ENCODE measurements around the gene CFDP1. TPM values are rescaled to one million over a fixed set of nuclear protein-coding genes. Genes with fewer than 3 reads are reported as not detected.
A peak's percentile ranks its signal among the peaks of the same experiment; 100 is the strongest.

The CFDP1 gene
- total and polyA plus RNA-seq, 2 of the 13 experiments (the other 11 are each of a cell fraction or from before 2014, with no cell fraction given): 78.6 to 153 TPM

DNA sequence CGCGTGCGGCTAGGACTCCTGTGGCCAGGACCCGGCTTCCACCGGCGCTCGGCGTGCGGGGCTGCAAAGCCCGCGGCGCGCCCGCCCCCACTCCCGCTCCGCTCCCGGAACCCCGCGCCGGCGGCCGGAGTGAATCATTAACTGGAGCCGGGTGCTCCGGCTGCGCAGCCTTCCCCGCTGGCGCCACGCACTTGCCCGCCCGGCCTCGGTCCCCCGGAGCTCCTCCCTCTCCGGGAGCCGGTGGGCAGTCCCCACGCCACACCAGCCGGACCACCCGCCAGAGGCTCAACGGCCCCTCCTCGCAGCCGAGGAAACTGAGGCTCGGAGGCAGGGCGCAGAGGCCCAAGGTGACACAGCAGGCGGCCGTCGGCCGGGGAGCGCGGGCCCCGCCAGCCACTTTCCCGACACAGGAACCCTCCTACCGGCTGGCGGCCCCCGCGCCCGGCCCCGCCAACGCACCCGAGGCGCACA lies 182.5 kb downstream of the CFDP1 start (continued):
- TF ChIP-seq ZNF510 (CRISPR knock-in tag; IDR thresholded peaks at IDR 0.05; ENCODE audit: low read depth) (peak; percentile 51; the same call in 1 of the 2 replicates), FOSL1 (CRISPR knock-in tag; IDR thresholded peaks at IDR 0.05; ENCODE audit: borderline replicate concordance) (no peak), ZFAT (CRISPR knock-in tag; conservative IDR thresholded peaks at IDR 0.05) (no peak), ERF (CRISPR knock-in tag; IDR thresholded peaks at IDR 0.05) (0 out of 2 replicates have a peak, but pooled peaks have one; percentile 47), GFI1 (CRISPR knock-in tag; IDR thresholded peaks at IDR 0.05; ENCODE audit: borderline replicate concordance) (peak; percentile 26), ZNF530 (CRISPR knock-in tag; IDR thresholded peaks at IDR 0.05; ENCODE audit: low read depth) (no peak), CBFB (CRISPR knock-in tag; IDR thresholded peaks at IDR 0.05) (0 out of 2 replicates have a peak, but pooled peaks have one; percentile 20), ZSCAN12 (CRISPR knock-in tag; IDR thresholded peaks at IDR 0.05) (peak; percentile 40; the same call in 1 of the 2 replicates), MED8 (CRISPR knock-in tag; IDR thresholded peaks at IDR 0.05; ENCODE audit: insufficient replicate concordance) (peak; percentile 11), CREBL2 (CRISPR knock-in tag; IDR thresholded peaks at IDR 0.05; ENCODE audit: borderline replicate concordance) (no peak; the same call in 1 of the 2 replicates), ZNF292 (CRISPR knock-in tag; IDR thresholded peaks at IDR 0.05; ENCODE audit: borderline replicate concordance, low read depth) (no peak), SATB2 (CRISPR knock-in tag; IDR thresholded peaks at IDR 0.05) (peak; percentile 18; the same call in 1 of the 2 replicates), PHB2 (IDR thresholded peaks at IDR 0.05; ENCODE audit: partially characterized antibody) (no peak), HOXA9 (CRISPR knock-in tag; IDR thresholded peaks at IDR 0.05; ENCODE audit: borderline replicate concordance) (no peak), SKIL (CRISPR knock-in tag; IDR thresholded peaks at IDR 0.05; ENCODE audit: borderline replicate concordance) (no peak), ZNF546 (CRISPR knock-in tag; conservative IDR thresholded peaks at IDR 0.05) (peak; percentile 28; the same call in 1 of the 2 replicates), ZNF749 (CRISPR knock-in tag; IDR thresholded peaks at IDR 0.05; ENCODE audit: borderline replicate concordance) (no peak; the same call in 1 of the 2 replicates), ZNF564 (CRISPR knock-in tag; IDR thresholded peaks at IDR 0.05) (peak; percentile 66), ZNF354B (CRISPR knock-in tag; IDR thresholded peaks at IDR 0.05) (no peak), SAFB2 (CRISPR knock-in tag; IDR thresholded peaks at IDR 0.05; ENCODE audit: borderline replicate concordance, low read depth) (peak; percentile 88)
- TF ChIP-seq, protein P1, sequence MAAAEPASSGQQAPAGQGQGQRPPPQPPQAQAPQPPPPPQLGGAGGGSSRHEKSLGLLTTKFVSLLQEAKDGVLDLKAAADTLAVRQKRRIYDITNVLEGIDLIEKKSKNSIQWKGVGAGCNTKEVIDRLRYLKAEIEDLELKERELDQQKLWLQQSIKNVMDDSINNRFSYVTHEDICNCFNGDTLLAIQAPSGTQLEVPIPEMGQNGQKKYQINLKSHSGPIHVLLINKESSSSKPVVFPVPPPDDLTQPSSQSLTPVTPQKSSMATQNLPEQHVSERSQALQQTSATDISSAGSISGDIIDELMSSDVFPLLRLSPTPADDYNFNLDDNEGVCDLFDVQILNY (CRISPR knock-in tag; conservative IDR thresholded peaks at IDR 0.05): no peak
- TF ChIP-seq, protein P2, sequence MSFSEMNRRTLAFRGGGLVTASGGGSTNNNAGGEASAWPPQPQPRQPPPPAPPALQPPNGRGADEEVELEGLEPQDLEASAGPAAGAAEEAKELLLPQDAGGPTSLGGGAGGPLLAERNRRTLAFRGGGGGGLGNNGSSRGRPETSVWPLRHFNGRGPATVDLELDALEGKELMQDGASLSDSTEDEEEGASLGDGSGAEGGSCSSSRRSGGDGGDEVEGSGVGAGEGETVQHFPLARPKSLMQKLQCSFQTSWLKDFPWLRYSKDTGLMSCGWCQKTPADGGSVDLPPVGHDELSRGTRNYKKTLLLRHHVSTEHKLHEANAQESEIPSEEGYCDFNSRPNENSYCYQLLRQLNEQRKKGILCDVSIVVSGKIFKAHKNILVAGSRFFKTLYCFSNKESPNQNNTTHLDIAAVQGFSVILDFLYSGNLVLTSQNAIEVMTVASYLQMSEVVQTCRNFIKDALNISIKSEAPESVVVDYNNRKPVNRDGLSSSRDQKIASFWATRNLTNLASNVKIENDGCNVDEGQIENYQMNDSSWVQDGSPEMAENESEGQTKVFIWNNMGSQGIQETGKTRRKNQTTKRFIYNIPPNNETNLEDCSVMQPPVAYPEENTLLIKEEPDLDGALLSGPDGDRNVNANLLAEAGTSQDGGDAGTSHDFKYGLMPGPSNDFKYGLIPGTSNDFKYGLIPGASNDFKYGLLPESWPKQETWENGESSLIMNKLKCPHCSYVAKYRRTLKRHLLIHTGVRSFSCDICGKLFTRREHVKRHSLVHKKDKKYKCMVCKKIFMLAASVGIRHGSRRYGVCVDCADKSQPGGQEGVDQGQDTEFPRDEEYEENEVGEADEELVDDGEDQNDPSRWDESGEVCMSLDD (CRISPR knock-in tag; IDR thresholded peaks at IDR 0.05; ENCODE audit: borderline replicate concordance): no peak; the same call in 1 of the 2 replicates

Data from HepG2 (cell line).